Spleen (tissue), 11 donors: Measurements from ENCODE around the gene RFTN1. TPM values are rescaled to one million over a fixed set of nuclear protein-coding genes. Genes with fewer than 3 reads are reported as not detected.
A peak's percentile ranks its signal among the peaks of the same experiment; 100 is the strongest.

Experiments used
- DNase-seq: peaks from one replicate; pipeline ENCODE4 v3.0.0-alpha.2; 2020
- H3K27ac ChIP-seq, 8 donors: fragments of 200-600 bp; sonication (generic) in 7 of 8; 1 replicate in 4 of 8; 2 replicates in 4 of 8; pipeline versions ENCODE4 v1.5.0 to v1.8.0; 2016 to 2021; ENCODE audit warnings: inconsistent platforms in 4 of 8, mild to moderate bottlenecking in 4 of 8, moderate library complexity in 1 of 8
- H3K27me3 ChIP-seq, 7 donors: fragments of 200-600 bp; sonication (generic) in 6 of 7; replicated peaks in 1 of 7; 1 replicate in 4 of 7; 2 replicates in 3 of 7; pipeline versions ENCODE4 v1.5.0 to v1.8.0; 2016 to 2021; ENCODE audit warnings: inconsistent platforms in 3 of 7, mild to moderate bottlenecking in 1 of 7
- H3K36me3 ChIP-seq, 6 donors: fragments of 200-600 bp; sonication (generic) in 5 of 6; 1 replicate in 4 of 6; 2 replicates in 2 of 6; pipeline versions ENCODE4 v1.5.0 to v1.8.0; 2016 to 2021; ENCODE audit warnings: inconsistent platforms in 2 of 6
- H3K4me1 ChIP-seq, 6 donors: fragments of 200-600 bp; sonication (generic) in 5 of 6; 1 replicate in 3 of 6; 2 replicates in 3 of 6; pipeline versions ENCODE4 v1.5.0 to v1.8.0; 2016 to 2021; ENCODE audit warnings: inconsistent platforms in 3 of 6
- H3K4me3 ChIP-seq, 8 donors: fragments of 200-600 bp; sonication (generic) in 7 of 8; 1 replicate in 4 of 8; 2 replicates in 4 of 8; pipeline versions ENCODE4 v1.5.0 to v1.8.0; 2016 to 2021; ENCODE audit warnings: inconsistent platforms in 4 of 8, mild to moderate bottlenecking in 4 of 8, moderate library complexity in 2 of 8
- H3K9me3 ChIP-seq, 8 donors: fragments of 200-600 bp; sonication (generic) in 7 of 8; 1 replicate in 4 of 8; 2 replicates in 4 of 8; pipeline versions ENCODE4 v1.5.0 to v1.8.0; 2016 to 2021; ENCODE audit warnings: inconsistent platforms in 4 of 8
- CTCF ChIP-seq, 11 experiments: fragments of 200-600 bp in 7 of 11; fragments of 450-650 bp in 4 of 11; sonication (generic) in 4 of 11; IDR thresholded peaks in 8 of 11; conservative IDR thresholded peaks in 3 of 11; 1 replicate in 7 of 11; 2 replicates in 4 of 11; pipeline versions ENCODE4 v1.4.0 to v1.8.0; 2016 to 2021; ENCODE audit warnings: antibody characterized with exemption in 11 of 11, inconsistent platforms in 4 of 11, mild to moderate bottlenecking in 1 of 11
- POLR2A ChIP-seq, 3 donors: fragments of 450-650 bp; IDR thresholded peaks; one replicate each; pipeline ENCODE4 v1.5.1; 2017; ENCODE audit warnings: antibody characterized with exemption in 3 of 3, mild to moderate bottlenecking in 1 of 3
- POLR2AphosphoS5 ChIP-seq, 3 donors: sonication (generic); formaldehyde crosslinking; IDR thresholded peaks; one replicate each; pipeline ENCODE4 v1.5.1; 2017; ENCODE audit warnings: antibody characterized with exemption in 3 of 3
- WGBS, 5 donors: extraction: QIAGEN DNeasy Blood & Tissue Kit in 3 of 5; methylation state at CpG; one replicate each; pipeline versions ENCODE4 v1.1.5 to v1.1.7; 2013 to 2018; 5-methylcytosine and 5-hydroxymethylcytosine counted together
- intact Hi-C: fragments of 100-400 bp; cut with DNase I; formaldehyde crosslinking; loops from one replicate; pipeline ENCODE4 v1.15.0; 2023; ENCODE audit warnings: low total_unique reads
- polyA plus RNA-seq, 3 donors: library from polyadenylated mRNA; stranded (reverse); fragments of 200-250 nt; gene quantifications; one replicate each; pipeline ENCODE4 v1.2.1, GENCODE V29; 2013
- total RNA-seq, 7 donors: library from RNA; depleted of rRNA in 3 of 7; stranded (reverse); fragments of >200 nt in 3 of 7; fragmentation: NEBNext Ultra II Directional in 4 of 7; extraction: Animal tissue kit (Norgen Biotek cat#: 25700) in 4 of 7; gene quantifications; one replicate each; pipeline versions ENCODE4 v1.1.0 to v1.2.1, GENCODE V29; 2016 to 2021
- donor health status: healthy with polysubstance abuse.
- donor health status: DM: no; HTN: no; CAD: no; lungs with moderate emphysema.
- donor health status: DM: no; HTN: no; CAD: no.
- donor health status: Bipolar disorder and iron deficiency.
- donor health status: healthy.
- donor health status: DM: no; HTN: no; CAD: no.
- donor health status: DM: yes; HTN: yes; CAD: no.

RFTN1 gene
- total and polyA plus RNA-seq, 10 donors: 30.4 to 106 (median 75.3) TPM

GRCh38 chr3:16346413-16347081 lies 167.0 kb downstream of the RFTN1 start:
- intact Hi-C loops: no loop called here
- no peaks in the 10 kb centered on the region for H3K9me3 ChIP-seq
- DNase-seq: no peak
- TF ChIP-seq POLR2AphosphoS5 (IDR thresholded peaks at IDR 0.05) (no peak), CTCF (IDR thresholded peaks at IDR 0.05 in 8 of 11, conservative IDR thresholded peaks at IDR 0.05 in 3 of 11) (no peak), POLR2A (IDR thresholded peaks at IDR 0.05) (no peak)
- WGBS, 5 donors: 83 to 91% (median 88%) methylated on average over 7 of the region's 7 CpGs
- peaks cover 0 to 9% (median 0%) of the 10 kb centered on the region in 6 donors for H3K4me1 ChIP-seq
- H3K27me3 ChIP-seq: no peaks in the 10 kb centered on the region
- no peak overlapping the region for H3K27ac ChIP-seq
- H3K4me3 ChIP-seq: no peak overlapping the region
- peaks cover 0 to 79% (median 31%) of the 10 kb centered on the region in 6 donors for H3K36me3 ChIP-seq

GRCh38 chr3:16343101-16343500 lies 170.4 kb downstream of the RFTN1 start:
- intact Hi-C loops: no loop called here
- Histone ChIP-seq H3K4me3 (no peak overlapping the region), H3K9me3 (no peaks in the 10 kb centered on the region), H3K27me3 (no peaks in the 10 kb centered on the region), H3K36me3 (peaks cover 0 to 46% (median 12%) of the 10 kb centered on the region in 6 donors), H3K27ac (no peak overlapping the region), H3K4me1 (peaks cover 8 to 24% (median 16%) of the 10 kb centered on the region in 6 donors)
- TF ChIP-seq POLR2A (IDR thresholded peaks at IDR 0.05): no peak
- TF ChIP-seq CTCF (IDR thresholded peaks at IDR 0.05 in 8 of 11, conservative IDR thresholded peaks at IDR 0.05 in 3 of 11): no peak
- no peak for TF ChIP-seq POLR2AphosphoS5 (IDR thresholded peaks at IDR 0.05)
- 83 to 100% (median 94%) methylated on average over 1 of the region's 1 CpG for WGBS, 5 donors
- no peak for DNase-seq

GRCh38 chr3:16338999-16339398 lies 174.5 kb downstream of the RFTN1 start:
- peaks cover 3 to 38% (median 17%) of the 10 kb centered on the region in 6 donors for H3K36me3 ChIP-seq
- TF ChIP-seq POLR2A (IDR thresholded peaks at IDR 0.05) (no peak), POLR2AphosphoS5 (IDR thresholded peaks at IDR 0.05) (peak in 1 of 3 donors; percentile 23)
- H3K4me1 ChIP-seq: peaks cover 12 to 48% (median 25%) of the 10 kb centered on the region in 6 donors
- WGBS, 5 donors: 27 to 75% (median 41%) methylated on average over 1 of the region's 1 CpG
- peak overlapping the region in 7 of 8 donors; percentile 32 to 65 (median 44) for H3K27ac ChIP-seq
- H3K9me3 ChIP-seq: no peaks in the 10 kb centered on the region
- no peak overlapping the region for H3K4me3 ChIP-seq
- H3K27me3 ChIP-seq: no peaks in the 10 kb centered on the region
- no peak for DNase-seq
- intact Hi-C loops: no loop called here

GRCh38 chr3:16337856-16338540 lies 175.5 kb downstream of the RFTN1 start:
- peak overlapping the region; percentile 32 to 65 (median 52) for H3K27ac ChIP-seq
- H3K36me3 ChIP-seq: peaks cover 3 to 38% (median 17%) of the 10 kb centered on the region in 6 donors
- H3K27me3 ChIP-seq: no peaks in the 10 kb centered on the region
- no peak overlapping the region for H3K4me3 ChIP-seq
- peak; percentile 90 for DNase-seq
- intact Hi-C loops: no loop called here
- H3K4me1 ChIP-seq: peaks cover 12 to 48% (median 25%) of the 10 kb centered on the region in 6 donors
- 33 to 55% (median 44%) methylated on average over 15 of the region's 15 CpGs for WGBS, 5 donors
- TF ChIP-seq POLR2AphosphoS5 (IDR thresholded peaks at IDR 0.05): peak; percentile 59 to 69 (median 59)
- TF ChIP-seq CTCF (IDR thresholded peaks at IDR 0.05 in 8 of 11, conservative IDR thresholded peaks at IDR 0.05 in 3 of 11): no peak
- no peaks in the 10 kb centered on the region for H3K9me3 ChIP-seq
